Adipose tissue (tissue), 3 donors: ENCODE measurements around the gene ADAMTSL1. TPM values are rescaled to one million over a fixed set of nuclear protein-coding genes. Genes with fewer than 3 reads are reported as not detected.

Source experiments
- H3K27ac ChIP-seq: one replicate; pipeline ENCODE4 v1.5.1; 2013; ENCODE audit warnings: low read depth, low read length
- WGBS, 3 donors: extraction: QIAGEN DNeasy Blood & Tissue Kit; methylation state at CpG; one replicate each; pipeline ENCODE4 v1.1.7; 2013; 5-methylcytosine and 5-hydroxymethylcytosine counted together
- polyA plus RNA-seq, 3 donors: library from polyadenylated mRNA; stranded (reverse); fragments of 200-250 nt; gene quantifications; one replicate each; pipeline ENCODE4 v1.2.3, GENCODE V29; 2013
- donor health status: healthy with polysubstance abuse.
- donor health status: Bipolar disorder and iron deficiency.
- donor health status: healthy.

ADAMTSL1 gene
- polyA plus RNA-seq, 3 donors = 0.56 to 5.1 (median 1.5) TPM

GRCh38 chr9:18457510-18457909 is 16.4 kb upstream of the ADAMTSL1 start:
- 76 to 81% (median 79%) methylated on average over 2 of the region's 2 CpGs for WGBS, 3 donors

GRCh38 chr9:18459962-18460584 is 13.9 kb upstream of the ADAMTSL1 start:
- H3K27ac ChIP-seq = no peak overlapping the region
- 60 to 81% (median 65%) methylated on average over 7 of the region's 7 CpGs for WGBS, 3 donors

More at GRCh38 chr9:18457510-18457909, 16.4 kb upstream of the ADAMTSL1 start:
- H3K27ac ChIP-seq = no peak overlapping the region

GRCh38 chr9:18461496-18461895 is 12.5 kb upstream of the ADAMTSL1 start:
- no peak overlapping the region for H3K27ac ChIP-seq
- WGBS, 3 donors = 53 to 84% (median 82%) methylated on average over 4 of the region's 4 CpGs

- no peak overlapping the region for H3K27ac ChIP-seq
Measured at GRCh38 chr9:18463991-18464390, 10.0 kb upstream of the ADAMTSL1 start.

- 70 to 80% (median 74%) methylated on average over 4 of the region's 4 CpGs for WGBS, 3 donors
- no peak overlapping the region for H3K27ac ChIP-seq
Measured at GRCh38 chr9:18466101-18466500, 7.9 kb upstream of the ADAMTSL1 start.

- no peak overlapping the region for H3K27ac ChIP-seq
- 47 to 60% (median 58%) methylated on average over 1 of the region's 1 CpG for WGBS, 3 donors
Measured at GRCh38 chr9:18467696-18468095, 6.3 kb upstream of the ADAMTSL1 start.

- WGBS, 3 donors = 50 to 69% (median 67%) methylated on average over 3 of the region's 3 CpGs
- no peak overlapping the region for H3K27ac ChIP-seq
Measured at GRCh38 chr9:18472435-18472834, 1.5 kb upstream of the ADAMTSL1 start.

GRCh38 chr9:18472841-18473251 is 1.1 kb upstream of the ADAMTSL1 start:
- 49 to 69% (median 52%) methylated on average over 4 of the region's 4 CpGs for WGBS, 3 donors
- H3K27ac ChIP-seq = no peak overlapping the region

GRCh38 chr9:18474783-18475182 is 830 bp downstream of the ADAMTSL1 start:
- 42 to 57% (median 56%) methylated on average over 4 of the region's 4 CpGs for WGBS, 3 donors
- H3K27ac ChIP-seq = no peak overlapping the region

- 69 to 85% (median 79%) methylated on average over 5 of the region's 5 CpGs for WGBS, 3 donors
- no peak overlapping the region for H3K27ac ChIP-seq
Measured at GRCh38 chr9:18477121-18477660, 3.2 kb downstream of the ADAMTSL1 start.

GRCh38 chr9:18477719-18478118 is 3.8 kb downstream of the ADAMTSL1 start:
- H3K27ac ChIP-seq = no peak overlapping the region

GRCh38 chr9:18478501-18479361 is 4.8 kb downstream of the ADAMTSL1 start:
- 82 to 85% (median 82%) methylated on average over 7 of the region's 7 CpGs for whole genome bisulfite sequencing, 3 donors
- no peak overlapping the region for H3K27ac ChIP-seq

- H3K27ac ChIP-seq = no peak overlapping the region
- WGBS, 3 donors = 69 to 89% (median 76%) methylated on average over 3 of the region's 3 CpGs
Measured at GRCh38 chr9:18479405-18479804, 5.5 kb downstream of the ADAMTSL1 start.

GRCh38 chr9:18480662-18481093 is 6.7 kb downstream of the ADAMTSL1 start:
- H3K27ac ChIP-seq = no peak overlapping the region
- 58 to 78% (median 58%) methylated on average over 3 of the region's 3 CpGs for WGBS, 3 donors

GRCh38 chr9:18482371-18482770 is 8.4 kb downstream of the ADAMTSL1 start:
- H3K27ac ChIP-seq = no peak overlapping the region
- WGBS, 3 donors = 75 to 83% (median 82%) methylated on average over 2 of the region's 2 CpGs

- H3K27ac ChIP-seq = no peak overlapping the region
- 83 to 89% (median 83%) methylated on average over 2 of the region's 2 CpGs for WGBS, 3 donors
Measured at GRCh38 chr9:18485714-18486113, 11.8 kb downstream of the ADAMTSL1 start.

- 67 to 71% (median 69%) methylated on average over 7 of the region's 7 CpGs for WGBS, 3 donors
Measured at GRCh38 chr9:18487611-18488010, 13.7 kb downstream of the ADAMTSL1 start.

GRCh38 chr9:18488886-18489285 is 14.9 kb downstream of the ADAMTSL1 start:
- WGBS, 3 donors = 81 to 91% (median 91%) methylated on average over 2 of the region's 2 CpGs
- no peak overlapping the region for H3K27ac ChIP-seq

More at GRCh38 chr9:18487611-18488010, 13.7 kb downstream of the ADAMTSL1 start:
- H3K27ac ChIP-seq = no peak overlapping the region

GRCh38 chr9:18489861-18490260 is 15.9 kb downstream of the ADAMTSL1 start:
- no peak overlapping the region for H3K27ac ChIP-seq
- 61 to 71% (median 71%) methylated on average over 2 of the region's 2 CpGs for WGBS, 3 donors
